ENCODE results near the gene TCEAL5.
"Not testable (repeated sequence)": the region's sequence is repeated elsewhere in the genome, so short reads cannot be mapped to it uniquely, and the experiment has no call there.

DNA sequence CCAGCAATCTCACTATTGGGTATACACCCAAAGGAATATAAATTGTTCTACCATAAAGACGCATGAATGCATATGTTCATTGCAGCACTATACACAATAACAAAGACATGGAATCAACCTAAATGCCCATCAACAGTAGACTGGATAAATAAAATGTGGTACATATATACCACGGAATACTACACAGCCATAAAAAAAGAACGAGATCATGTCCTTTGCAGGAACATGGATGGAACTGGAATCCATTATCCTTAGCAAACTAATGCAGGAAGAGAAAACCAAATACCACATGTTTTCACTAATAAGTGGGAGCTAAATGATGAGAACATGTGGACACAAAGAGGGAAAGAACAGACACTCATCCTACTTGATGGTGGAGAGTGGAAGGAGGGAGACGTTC is 50.6 kb downstream of the TCEAL5 start:
- TF ChIP-seq, protein P1, sequence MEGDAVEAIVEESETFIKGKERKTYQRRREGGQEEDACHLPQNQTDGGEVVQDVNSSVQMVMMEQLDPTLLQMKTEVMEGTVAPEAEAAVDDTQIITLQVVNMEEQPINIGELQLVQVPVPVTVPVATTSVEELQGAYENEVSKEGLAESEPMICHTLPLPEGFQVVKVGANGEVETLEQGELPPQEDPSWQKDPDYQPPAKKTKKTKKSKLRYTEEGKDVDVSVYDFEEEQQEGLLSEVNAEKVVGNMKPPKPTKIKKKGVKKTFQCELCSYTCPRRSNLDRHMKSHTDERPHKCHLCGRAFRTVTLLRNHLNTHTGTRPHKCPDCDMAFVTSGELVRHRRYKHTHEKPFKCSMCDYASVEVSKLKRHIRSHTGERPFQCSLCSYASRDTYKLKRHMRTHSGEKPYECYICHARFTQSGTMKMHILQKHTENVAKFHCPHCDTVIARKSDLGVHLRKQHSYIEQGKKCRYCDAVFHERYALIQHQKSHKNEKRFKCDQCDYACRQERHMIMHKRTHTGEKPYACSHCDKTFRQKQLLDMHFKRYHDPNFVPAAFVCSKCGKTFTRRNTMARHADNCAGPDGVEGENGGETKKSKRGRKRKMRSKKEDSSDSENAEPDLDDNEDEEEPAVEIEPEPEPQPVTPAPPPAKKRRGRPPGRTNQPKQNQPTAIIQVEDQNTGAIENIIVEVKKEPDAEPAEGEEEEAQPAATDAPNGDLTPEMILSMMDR (IDR thresholded peaks at IDR 0.05; ENCODE audit: insufficient read depth, low read length): not testable (repeated sequence)
- TF ChIP-seq REST (IDR thresholded peaks at IDR 0.05; ENCODE audit: insufficient replicate concordance, low read depth); POLR2AphosphoS5 (IDR thresholded peaks at IDR 0.05; ENCODE audit: low read depth): not testable (repeated sequence)
